IMR-90 (cell line): ENCODE data around the gene FAM111A. TPM values are rescaled to one million over a fixed set of nuclear protein-coding genes. Genes with fewer than 3 reads are reported as not detected.

Source experiments
- ATAC-seq: fragments of 200-7000 bp; cut with Tn5 transposase; 2 replicates; pipeline ENCODE4 v1.9.1; 2020; ENCODE audit warnings: low read depth, mild to moderate bottlenecking, moderate library complexity
- BruUV-seq: library from RNA; stranded (reverse); fragments of 400-500 nt; replicated peaks from 2 replicates; lab custom pipeline; 2021; lab: Mats Ljungman, UMichigan
- CTCF ChIA-PET: fragments of 300-600 bp; formaldehyde crosslinking; extraction: SDS; loops from one replicate; lab custom pipeline; 2021; ENCODE audit warnings: antibody characterized with exemption; lab: Yijun Ruan, JAX
- POLR2A ChIA-PET: fragments of 300-600 bp; sonication (Branson Sonifier 250); formaldehyde crosslinking; loops from one replicate; lab custom pipeline; 2022; ENCODE audit warnings: antibody characterized with exemption; ENCODE audit not compliant: unreplicated experiment; lab: Charles Lee
- DNase-seq: peaks from one replicate; pipeline ENCODE4 v3.0.0; 2013
- H2AFZ ChIP-seq: replicated peaks from 2 replicates; pipeline ENCODE3; 2013; ENCODE audit warnings: low read length, mild to moderate bottlenecking; ENCODE audit not compliant: poor library complexity
- H2AK5ac ChIP-seq: 2 replicates; pipeline ENCODE4 v1.6.1; 2013; ENCODE audit warnings: low read depth, low read length, inconsistent platforms
- H2AK9ac ChIP-seq: replicated peaks from 2 replicates; pipeline ENCODE3; 2013; ENCODE audit warnings: mild to moderate bottlenecking, low read depth, low read length, moderate library complexity; ENCODE audit not compliant: poor library complexity
- H2BK120ac ChIP-seq: 2 replicates; pipeline ENCODE4 v1.6.1; 2013; ENCODE audit warnings: low read depth, low read length, inconsistent platforms
- H2BK15ac ChIP-seq: 3 replicates; pipeline ENCODE4 v1.6.1; 2013; ENCODE audit warnings: low read depth, low read length, inconsistent platforms
- H2BK20ac ChIP-seq: 2 replicates; pipeline ENCODE4 v1.6.1; 2013; ENCODE audit warnings: low read depth, mild to moderate bottlenecking, inconsistent platforms, low read length, moderate library complexity
- H2BK5ac ChIP-seq: 2 replicates; pipeline ENCODE4 v1.6.1; 2013; ENCODE audit warnings: mild to moderate bottlenecking, low read depth, low read length, inconsistent platforms; ENCODE audit not compliant: poor library complexity, severe bottlenecking
- H3K14ac ChIP-seq: replicated peaks from 2 replicates; pipeline ENCODE4 v1.6.1; 2013; ENCODE audit warnings: low read depth, low read length, inconsistent platforms
- H3K18ac ChIP-seq: 2 replicates; pipeline ENCODE4 v1.6.1; 2013; ENCODE audit warnings: low read depth, low read length, control low read depth
- H3K23ac ChIP-seq: 2 replicates; pipeline ENCODE4 v1.6.1; 2013; ENCODE audit warnings: low read depth, low read length, inconsistent platforms
- H3K27ac ChIP-seq: 2 replicates; pipeline ENCODE4 v1.5.1; 2013; ENCODE audit warnings: mild to moderate bottlenecking, control low read depth, low read length; ENCODE audit not compliant: insufficient read depth
- H3K27me3 ChIP-seq: 2 replicates; pipeline ENCODE4 v1.6.1; 2013; ENCODE audit warnings: low read length; ENCODE audit not compliant: control insufficient read depth, insufficient read depth
- H3K36me3 ChIP-seq: 2 replicates; pipeline ENCODE4 v1.6.1; 2013; ENCODE audit warnings: low read length, mixed read lengths; ENCODE audit not compliant: control insufficient read depth, insufficient read depth
- H3K4ac ChIP-seq: 2 replicates; pipeline ENCODE4 v1.6.1; 2013; ENCODE audit warnings: low read depth, low read length, inconsistent platforms
- H3K4me1 ChIP-seq: 2 replicates; pipeline ENCODE4 v1.6.1; 2013; ENCODE audit warnings: low read length, mixed read lengths; ENCODE audit not compliant: control insufficient read depth, insufficient read depth
- H3K4me2 ChIP-seq: 2 replicates; pipeline ENCODE4 v1.6.1; 2013; ENCODE audit warnings: low read depth, mild to moderate bottlenecking, control low read depth, low read length, moderate library complexity
- H3K4me3 ChIP-seq: 2 replicates; pipeline ENCODE4 v1.5.1; 2013; ENCODE audit warnings: low read depth, mild to moderate bottlenecking, control low read depth, low read length, moderate library complexity; ENCODE audit not compliant: insufficient read depth
- H3K56ac ChIP-seq: 2 replicates; pipeline ENCODE4 v1.6.1; 2013; ENCODE audit warnings: low read length, inconsistent platforms; ENCODE audit not compliant: insufficient read depth; ENCODE audit errors: extremely low read depth
- H3K79me1 ChIP-seq, 2 experiments: 2 replicates each; pipeline ENCODE4 v1.6.1; 2013; ENCODE audit warnings: low read length in 2 of 2, inconsistent platforms in 1 of 2, low read depth in 1 of 2
- H3K9ac ChIP-seq: 2 replicates; pipeline ENCODE4 v1.6.1; 2013; ENCODE audit warnings: low read depth, low read length, control low read depth
- H3K9me1 ChIP-seq: 2 replicates; pipeline ENCODE4 v1.6.1; 2013; ENCODE audit warnings: low read length, inconsistent platforms; ENCODE audit not compliant: insufficient read depth
- H3K9me3 ChIP-seq: 2 replicates; pipeline ENCODE4 v1.6.1; 2013; ENCODE audit warnings: low read length; ENCODE audit not compliant: control insufficient read depth, insufficient read depth
- H4K20me1 ChIP-seq: 2 replicates; pipeline ENCODE4 v1.6.1; 2013; ENCODE audit warnings: low read length, inconsistent platforms; ENCODE audit not compliant: insufficient read depth
- H4K5ac ChIP-seq: 2 replicates; pipeline ENCODE4 v1.6.1; 2013; ENCODE audit warnings: mild to moderate bottlenecking, low read depth, low read length, control low read depth
- H4K8ac ChIP-seq, 2 experiments: 2 replicates each; pipeline ENCODE4 v1.6.1; 2013; ENCODE audit warnings: low read depth in 2 of 2, low read length in 2 of 2, control low read depth in 1 of 2, inconsistent platforms in 1 of 2
- H4K91ac ChIP-seq: 2 replicates; pipeline ENCODE4 v1.6.1; 2013; ENCODE audit warnings: low read depth, low read length, inconsistent platforms; ENCODE audit not compliant: insufficient read depth
- BHLHE40 ChIP-seq: fragments of 150-350 bp; IDR thresholded peaks from 2 replicates; pipeline ENCODE4 v1.6.1; 2016; ENCODE audit warnings: mild to moderate bottlenecking, low read depth, low read length
- CEBPB ChIP-seq: IDR thresholded peaks from 2 replicates; pipeline ENCODE4 v1.6.1; 2012; ENCODE audit warnings: low read depth, low read length, improper control_type of control experiment
- CHD1 ChIP-seq: IDR thresholded peaks from 2 replicates; pipeline ENCODE4 v1.6.1; 2012; ENCODE audit warnings: low read depth, low read length, improper control_type of control experiment
- CTCF ChIP-seq: conservative IDR thresholded peaks from 2 replicates; pipeline ENCODE4 v1.5.1; 2012; ENCODE audit warnings: mild to moderate bottlenecking, low read depth, low read length, improper control_type of control experiment
- FOS ChIP-seq: fragments of 150-350 bp; IDR thresholded peaks from 2 replicates; pipeline ENCODE4 v1.6.1; 2016; ENCODE audit warnings: low read depth, low read length
- MAFK ChIP-seq: IDR thresholded peaks from 2 replicates; pipeline ENCODE4 v1.6.1; 2012; ENCODE audit warnings: low read depth, low read length, improper control_type of control experiment
- MAZ ChIP-seq: IDR thresholded peaks from 2 replicates; pipeline ENCODE4 v1.6.1; 2012; ENCODE audit warnings: low read depth, mild to moderate bottlenecking, low read length, improper control_type of control experiment, moderate library complexity, borderline replicate concordance
- MXI1 ChIP-seq: IDR thresholded peaks from 2 replicates; pipeline ENCODE4 v1.6.1; 2012; ENCODE audit warnings: low read depth, mild to moderate bottlenecking, low read length, moderate library complexity, borderline replicate concordance
- NFE2L2 ChIP-seq: fragments of 150-350 bp; IDR thresholded peaks from 2 replicates; pipeline ENCODE4 v1.6.1; 2016; ENCODE audit warnings: low read depth, mild to moderate bottlenecking, low read length
- POLR2A ChIP-seq: IDR thresholded peaks from 2 replicates; pipeline ENCODE4 v1.6.1; 2012; ENCODE audit warnings: mild to moderate bottlenecking, low read depth, low read length
- RAD21 ChIP-seq: IDR thresholded peaks from 2 replicates; pipeline ENCODE4 v1.6.1; 2012; ENCODE audit warnings: low read length, improper control_type of control experiment
- RCOR1 ChIP-seq: IDR thresholded peaks from 2 replicates; pipeline ENCODE4 v1.6.1; 2012; ENCODE audit warnings: mild to moderate bottlenecking, low read length, improper control_type of control experiment; ENCODE audit not compliant: insufficient replicate concordance
- RFX5 ChIP-seq: IDR thresholded peaks from 2 replicates; pipeline ENCODE4 v1.8.0; 2012; ENCODE audit warnings: low read depth, mild to moderate bottlenecking, low read length, moderate library complexity
- SMC3 ChIP-seq: fragments of 150-350 bp; IDR thresholded peaks from 2 replicates; pipeline ENCODE4 v1.6.1; 2016; ENCODE audit warnings: low read depth, mild to moderate bottlenecking, antibody characterized with exemption, low read length, moderate library complexity
- USF2 ChIP-seq: fragments of 150-350 bp; IDR thresholded peaks from 2 replicates; pipeline ENCODE4 v1.6.1; 2017; ENCODE audit warnings: mild to moderate bottlenecking, antibody characterized with exemption, low read length, low read depth
- WGBS, 2 experiments: methylation state at CpG; one replicate each; pipeline versions ENCODE4 v1.1.5 to v1.1.7; 2013; ENCODE audit warnings: missing lambda C conversion rate in 2 of 2; ENCODE audit not compliant: insufficient read length in 1 of 2; ENCODE audit errors: extremely low coverage in 2 of 2; 5-methylcytosine and 5-hydroxymethylcytosine counted together
- dilution Hi-C: fragments of 300-500 bp; cut with HindIII; formaldehyde crosslinking; loops from one replicate; pipeline ENCODE4 v1.14.3; 2018; ENCODE audit warnings: low sequenced_read_pairs; ENCODE audit not compliant: unreplicated experiment
- in situ Hi-C: fragments of 300-500 bp; cut with MboI; formaldehyde crosslinking; loops from 3 replicates; pipeline ENCODE4 v1.14.3; 2019; ENCODE audit warnings: low sequenced_read_pairs, inconsistent platforms, mixed read lengths
- intact Hi-C: fragments of 100-400 bp; cut with micrococcal nuclease; formaldehyde crosslinking; loops from 2 replicates; pipeline ENCODE4 v1.10.0; 2022
- polyA plus RNA-seq, 3 experiments: library from polyadenylated mRNA; depleted of rRNA; stranded (reverse); fragments of >200 nt; gene quantifications; 2 replicates each; pipeline ENCODE4 v1.2.3, GENCODE V29; 2012; ENCODE audit warnings: low replicate concordance in 1 of 3
- total RNA-seq: library from RNA; depleted of rRNA; stranded (reverse); fragments of >200 nt; gene quantifications from 2 replicates; pipeline ENCODE4 v1.2.3, GENCODE V29; 2012
- TF ChIP-seq, protein P1 (sequence below): fragments of 150-350 bp; IDR thresholded peaks from 2 replicates; pipeline ENCODE4 v1.6.1; 2016; ENCODE audit warnings: low read depth, mild to moderate bottlenecking, low read length, moderate library complexity, borderline replicate concordance

FAM111A gene
- total and polyA plus RNA-seq, 2 of the 4 experiments (the other 2 are of a cell fraction) = 19.9 to 36.4 TPM

DNA sequence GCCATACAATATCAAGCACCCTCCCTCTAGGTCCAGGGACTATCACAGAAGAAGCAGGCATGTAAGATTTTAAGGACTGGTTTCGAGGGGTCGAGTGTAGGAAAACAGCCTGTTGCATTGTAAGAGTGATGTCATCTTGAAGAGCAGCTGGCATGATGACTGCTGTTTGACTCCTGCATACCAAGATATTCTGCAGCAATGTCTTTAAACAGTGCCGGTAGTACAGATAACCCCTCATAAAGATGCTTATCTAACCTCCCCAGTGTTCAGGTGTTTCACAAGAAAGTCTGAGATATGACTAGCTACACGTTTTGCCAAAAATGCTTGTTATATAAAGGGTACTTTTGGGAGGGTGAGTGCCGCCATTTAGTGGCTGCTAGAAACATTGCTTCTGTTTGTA, 12.0 kb downstream of the FAM111A start:
- no peak overlapping the region for H2BK5ac ChIP-seq
- peaks cover 2 to 4% of the 10 kb centered on the region in 2 experiments; a peak in 2 of 4 replicates for H3K79me1 ChIP-seq
- ChIA-PET POLR2A (no interaction called here), CTCF (no interaction called here)
- in situ Hi-C loops = loop anchor here (10.0 kb wide), 1 partner anchor 250 kb away; no protein-coding TSS in a partner anchor
- no peak overlapping the region for H3K4ac ChIP-seq
- no peaks in the 10 kb centered on the region for H3K9me3 ChIP-seq
- BruUV-seq = no TSS peak
- no peak overlapping the region for H2AK5ac ChIP-seq
- dilution Hi-C loops = no loop called here
- no peak overlapping the region for H4K91ac ChIP-seq
- H3K9ac ChIP-seq = no peak overlapping the region
- ATAC-seq (no peak), DNase-seq (peak; percentile 26)
- no peaks in the 10 kb centered on the region for H3K9me1 ChIP-seq
- H2AFZ ChIP-seq = no peak overlapping the region
- H3K4me1 ChIP-seq = no peaks in the 10 kb centered on the region
- intact Hi-C loops = loop anchor here (5.0 kb wide), 2 partner anchors 477 to 502 kb away; no protein-coding TSS in a partner anchor
- no peaks in the 10 kb centered on the region for H4K20me1 ChIP-seq
- H2BK20ac ChIP-seq = no peak overlapping the region
- H2BK120ac ChIP-seq = no peak overlapping the region
- H4K8ac ChIP-seq = no peak overlapping the region
- H3K4me2 ChIP-seq = no peak overlapping the region
- no peak overlapping the region for H2BK15ac ChIP-seq
- H3K27ac ChIP-seq = no peak overlapping the region
- H2AK9ac ChIP-seq = no peak overlapping the region
- H3K18ac ChIP-seq = no peak overlapping the region
- WGBS, 2 experiments = 20% methylated on average over 1 of the region's 5 CpGs; no CpG with 5 or more reads in 1 of the 2 experiments
- H3K14ac ChIP-seq = no peak overlapping the region
- TF ChIP-seq RCOR1 (no peak), USF2 (no peak), FOS (no peak), RAD21 (no peak), NFE2L2 (no peak), BHLHE40 (no peak), MAZ (no peak), CEBPB (no peak), SMC3 (no peak), POLR2A (no peak), RFX5 (no peak), CHD1 (no peak), MXI1 (no peak), MAFK (no peak), CTCF (no peak)
- TF ChIP-seq, protein P1, sequence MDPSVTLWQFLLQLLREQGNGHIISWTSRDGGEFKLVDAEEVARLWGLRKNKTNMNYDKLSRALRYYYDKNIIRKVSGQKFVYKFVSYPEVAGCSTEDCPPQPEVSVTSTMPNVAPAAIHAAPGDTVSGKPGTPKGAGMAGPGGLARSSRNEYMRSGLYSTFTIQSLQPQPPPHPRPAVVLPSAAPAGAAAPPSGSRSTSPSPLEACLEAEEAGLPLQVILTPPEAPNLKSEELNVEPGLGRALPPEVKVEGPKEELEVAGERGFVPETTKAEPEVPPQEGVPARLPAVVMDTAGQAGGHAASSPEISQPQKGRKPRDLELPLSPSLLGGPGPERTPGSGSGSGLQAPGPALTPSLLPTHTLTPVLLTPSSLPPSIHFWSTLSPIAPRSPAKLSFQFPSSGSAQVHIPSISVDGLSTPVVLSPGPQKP = no peak
- no peaks in the 10 kb centered on the region for H3K27me3 ChIP-seq
- H4K5ac ChIP-seq = no peak overlapping the region
- H3K56ac ChIP-seq = no peak overlapping the region
- H3K36me3 ChIP-seq = peaks cover 3% of the 10 kb centered on the region; the same call in 1 of the 2 replicates
- no peak overlapping the region for H3K4me3 ChIP-seq
- H3K23ac ChIP-seq = no peak overlapping the region
